ENCODE data around the gene ALDH5A1. TPM values are rescaled to one million over a fixed set of nuclear protein-coding genes. Genes with fewer than 3 reads are reported as not detected.

ALDH5A1 gene
- total and polyA plus RNA-seq, 11 donors, result 3.0 to 35.5 (median 19.7) TPM

- Histone ChIP-seq H3K27me3 (no peaks in the 10 kb centered on the region), H3K36me3 (peaks cover 0 to 52% (median 29%) of the 10 kb centered on the region in 9 donors), H3K4me3 (no peak overlapping the region), H3K27ac (no peak overlapping the region), H3K9me3 (no peaks in the 10 kb centered on the region), H3K4me1 (no peaks in the 10 kb centered on the region)
- no peak for TF ChIP-seq CTCF (IDR thresholded peaks at IDR 0.05)
- no peak for TF ChIP-seq POLR2A (IDR thresholded peaks at IDR 0.05)
- intact Hi-C loops (cut with DNase I), result no loop called here
- no peak for DNase-seq
- 94 to 98% (median 96%) methylated on average over 5 of the region's 5 CpGs for WGBS, 4 donors
- no peak for ATAC-seq
Observed at GRCh38 chr6:24534329-24534728, 39.6 kb downstream of the ALDH5A1 start.

- DNase-seq (no peak), ATAC-seq (no peak)
- H3K27ac ChIP-seq, result no peak overlapping the region
- H3K36me3 ChIP-seq, result peaks cover 0 to 52% (median 29%) of the 10 kb centered on the region in 9 donors
- intact Hi-C loops (cut with DNase I), result no loop called here
- H3K27me3 ChIP-seq, result no peaks in the 10 kb centered on the region
- 63 to 95% (median 81%) methylated on average over 3 of the region's 3 CpGs for WGBS, 4 donors
- H3K4me3 ChIP-seq, result no peak overlapping the region
- H3K9me3 ChIP-seq, result no peaks in the 10 kb centered on the region
- TF ChIP-seq POLR2A (IDR thresholded peaks at IDR 0.05), result no peak
- no peak for TF ChIP-seq CTCF (IDR thresholded peaks at IDR 0.05)
- H3K4me1 ChIP-seq, result no peaks in the 10 kb centered on the region
Observed at GRCh38 chr6:24535210-24535609, 40.4 kb downstream of the ALDH5A1 start.

DNA sequence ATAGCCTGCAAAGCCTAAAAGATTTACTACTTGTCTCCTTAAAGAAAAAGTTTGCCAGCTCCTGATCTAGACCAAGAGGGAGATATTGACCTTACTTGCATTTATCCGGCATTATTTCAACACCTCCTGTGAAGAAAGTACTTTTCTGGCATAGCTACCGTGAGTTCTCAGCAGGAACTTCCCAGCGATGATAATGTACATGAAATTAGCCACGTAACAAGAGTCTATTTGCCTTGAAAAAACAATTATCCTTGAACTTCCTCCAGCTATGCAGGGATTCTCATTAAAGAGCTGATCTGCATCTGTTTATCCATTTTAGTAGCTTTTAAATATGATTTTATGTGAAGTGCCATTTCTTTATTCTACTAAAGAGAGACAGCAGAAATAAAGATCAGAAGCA lies 41.7 kb downstream of the ALDH5A1 start:
- Histone ChIP-seq H3K4me1 (no peaks in the 10 kb centered on the region), H3K9me3 (no peaks in the 10 kb centered on the region), H3K27me3 (no peaks in the 10 kb centered on the region), H3K4me3 (no peak overlapping the region), H3K36me3 (peaks cover 0 to 47% (median 25%) of the 10 kb centered on the region in 9 donors), H3K27ac (no peak overlapping the region)
- ATAC-seq (no peak), DNase-seq (no peak)
- TF ChIP-seq POLR2A (IDR thresholded peaks at IDR 0.05) (no peak), CTCF (IDR thresholded peaks at IDR 0.05) (no peak)
- WGBS, 4 donors, result 46 to 62% (median 50%) methylated on average over 4 of the region's 4 CpGs
- intact Hi-C loops (cut with DNase I), result no loop called here

DNA sequence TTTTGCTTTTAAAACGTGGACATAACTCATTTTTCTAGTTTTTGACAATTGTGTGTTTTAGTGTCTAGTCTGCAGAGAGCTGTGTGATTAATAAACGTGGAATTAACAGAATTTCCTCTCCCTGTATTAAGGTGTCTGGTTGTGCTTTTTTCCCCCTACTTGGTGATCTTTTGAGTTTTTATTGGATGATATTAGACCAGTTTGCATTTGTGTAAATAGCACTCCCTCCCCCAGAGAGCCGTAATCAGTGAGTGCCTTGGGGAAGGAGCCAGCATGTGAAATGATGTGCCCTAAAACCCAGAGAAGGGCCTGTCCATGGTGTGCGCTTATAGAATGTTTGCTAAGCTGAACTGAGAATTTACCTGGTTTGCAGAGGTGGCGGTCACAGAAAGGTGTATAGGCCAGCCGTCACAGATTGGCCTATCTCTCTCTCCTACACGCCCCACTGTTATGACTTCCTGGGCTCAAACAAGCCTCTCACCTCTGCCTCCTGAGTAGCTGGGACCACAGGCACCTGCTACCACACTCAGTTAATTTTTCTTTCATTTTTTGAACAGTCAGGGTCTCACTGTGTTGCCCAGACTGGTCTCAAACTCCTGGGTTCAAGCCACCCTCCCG lies 42.4 kb downstream of the ALDH5A1 start:
- no peak for TF ChIP-seq POLR2A (IDR thresholded peaks at IDR 0.05)
- TF ChIP-seq CTCF (IDR thresholded peaks at IDR 0.05), result no peak

More for the DNA sequence above, 42.4 kb downstream of the ALDH5A1 start:
- intact Hi-C loops (cut with DNase I), result no loop called here
- no peaks in the 10 kb centered on the region for H3K27me3 ChIP-seq
- DNase-seq, result no peak
- no peak overlapping the region for H3K4me3 ChIP-seq
- 92 to 95% (median 93%) methylated on average over 8 of the region's 8 CpGs for WGBS, 4 donors
- H3K9me3 ChIP-seq, result no peaks in the 10 kb centered on the region
- H3K4me1 ChIP-seq, result no peaks in the 10 kb centered on the region
- no peak overlapping the region for H3K27ac ChIP-seq
- no peak for ATAC-seq
- peaks cover 0 to 41% (median 25%) of the 10 kb centered on the region in 9 donors for H3K36me3 ChIP-seq
